ENCODE measurements around the gene EPHA6.

Gene EPHA6

DNA sequence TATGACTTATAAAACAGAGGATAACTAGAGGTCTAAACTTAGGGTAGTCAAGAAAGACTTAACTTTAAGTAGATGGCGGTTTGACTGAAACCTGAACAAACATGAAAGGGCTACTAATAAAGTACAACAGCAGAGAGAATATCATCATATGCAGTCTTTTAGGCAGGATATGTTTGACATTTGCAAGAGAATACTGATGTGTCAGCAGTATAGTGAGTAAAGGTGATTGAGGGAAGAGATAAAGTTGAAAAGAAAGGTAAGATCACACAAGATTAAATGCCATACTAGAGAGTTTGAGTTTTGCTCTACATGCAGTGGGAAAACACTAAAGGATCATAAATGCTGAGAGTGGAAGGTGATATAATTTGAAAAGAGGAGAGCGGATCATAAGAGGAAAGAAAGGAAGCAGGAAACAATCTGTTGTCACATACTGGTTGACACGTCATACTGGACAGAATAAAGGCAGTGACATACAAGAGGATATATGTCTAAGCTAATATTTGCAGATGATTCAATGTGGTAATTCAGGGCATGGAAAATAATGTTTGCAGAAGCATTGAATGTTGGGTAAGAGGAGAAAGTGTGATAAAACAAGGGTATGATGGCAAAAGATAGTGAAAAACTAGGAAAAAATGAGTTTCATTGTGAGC lies 223.0 kb downstream of the EPHA6 start:
- no peak for DNase-seq

- DNase-seq: no peak
Observed at GRCh38 chr3:97043411-97043810, 229.0 kb downstream of the EPHA6 start.

GRCh38 chr3:97057365-97057764 lies 243.0 kb downstream of the EPHA6 start:
- no peak for DNase-seq

DNA sequence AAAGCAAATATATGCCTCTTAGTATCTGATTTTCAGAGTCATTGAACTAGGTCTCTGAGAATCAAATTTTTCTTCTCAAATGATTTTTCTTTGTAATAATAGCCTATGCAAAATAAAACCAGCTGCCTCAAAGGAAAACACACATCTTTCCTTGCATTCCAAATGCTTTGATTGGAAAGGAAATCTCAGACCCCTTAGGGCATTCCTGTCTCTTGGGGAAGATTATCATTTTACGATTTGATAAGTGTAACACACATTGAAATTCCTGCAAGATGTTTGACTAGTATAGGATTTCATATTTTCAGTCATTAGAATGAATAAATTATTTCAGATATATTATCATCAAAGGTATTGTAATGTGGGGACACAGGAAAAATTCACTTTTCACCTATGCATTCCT lies 244.8 kb downstream of the EPHA6 start:
- no peak for DNase-seq

DNA sequence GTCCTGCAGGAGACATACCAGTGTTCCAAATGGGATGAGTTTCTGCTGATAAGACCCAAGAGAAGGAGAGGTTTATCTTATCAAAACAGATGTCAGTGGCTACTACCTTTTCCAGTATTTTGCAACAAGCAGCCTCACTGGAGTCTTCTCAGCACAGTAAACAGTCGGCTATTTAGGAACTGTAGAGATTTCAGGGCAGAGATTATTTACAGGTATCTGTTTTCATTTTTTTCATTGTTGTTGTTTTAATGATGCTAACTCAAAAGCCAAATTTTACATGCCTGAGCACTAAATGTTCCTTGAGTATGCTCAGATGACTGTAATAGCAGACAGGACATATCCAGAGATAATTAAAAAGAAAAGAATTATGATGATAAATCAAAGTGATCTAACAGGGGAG lies 252.1 kb downstream of the EPHA6 start:
- DNase-seq: no peak

DNA sequence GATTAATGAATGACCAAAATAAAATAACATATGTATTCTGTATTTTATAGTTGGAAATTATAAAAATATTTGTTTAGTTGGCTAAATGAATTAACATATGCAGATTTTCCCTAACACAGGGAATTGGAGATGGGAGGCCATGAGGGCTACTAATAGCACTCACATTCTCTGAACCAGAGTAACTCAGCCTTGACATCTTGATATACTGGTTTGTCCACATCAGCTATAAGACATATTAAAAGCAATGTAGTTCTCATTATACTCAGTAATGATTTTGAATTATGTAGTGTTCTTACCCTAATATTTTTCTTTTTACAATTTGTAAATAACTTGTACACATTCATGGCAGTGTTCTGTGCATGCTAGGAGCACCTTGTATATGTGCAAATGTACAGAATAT lies 255.9 kb downstream of the EPHA6 start:
- no peak for DNase-seq

- no peak for DNase-seq
Observed at GRCh38 chr3:97074546-97074945, 260.2 kb downstream of the EPHA6 start.

GRCh38 chr3:97076673-97077072 lies 262.3 kb downstream of the EPHA6 start:
- DNase-seq: no peak

- no peak for DNase-seq
Observed at GRCh38 chr3:97089621-97090020, 275.2 kb downstream of the EPHA6 start.

DNA sequence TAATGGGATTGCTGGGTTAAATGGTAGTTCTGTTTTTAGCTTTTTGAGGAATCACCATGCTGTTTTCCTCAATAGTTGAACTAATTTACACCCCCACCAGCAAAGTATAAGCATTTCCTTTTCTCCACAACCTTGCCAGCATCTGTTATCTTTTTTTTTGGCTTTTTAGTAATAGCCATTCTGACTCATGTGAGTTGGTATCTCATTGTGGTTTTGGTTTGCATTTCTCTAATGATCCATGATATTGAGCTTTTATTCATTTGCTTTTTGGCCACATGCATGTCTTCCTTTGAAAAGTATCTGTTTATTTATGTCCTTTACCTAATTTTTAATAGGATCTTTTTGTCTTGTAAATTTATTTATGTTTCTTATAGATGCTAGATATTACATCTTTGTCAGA lies 288.2 kb downstream of the EPHA6 start:
- DNase-seq: no peak

DNA sequence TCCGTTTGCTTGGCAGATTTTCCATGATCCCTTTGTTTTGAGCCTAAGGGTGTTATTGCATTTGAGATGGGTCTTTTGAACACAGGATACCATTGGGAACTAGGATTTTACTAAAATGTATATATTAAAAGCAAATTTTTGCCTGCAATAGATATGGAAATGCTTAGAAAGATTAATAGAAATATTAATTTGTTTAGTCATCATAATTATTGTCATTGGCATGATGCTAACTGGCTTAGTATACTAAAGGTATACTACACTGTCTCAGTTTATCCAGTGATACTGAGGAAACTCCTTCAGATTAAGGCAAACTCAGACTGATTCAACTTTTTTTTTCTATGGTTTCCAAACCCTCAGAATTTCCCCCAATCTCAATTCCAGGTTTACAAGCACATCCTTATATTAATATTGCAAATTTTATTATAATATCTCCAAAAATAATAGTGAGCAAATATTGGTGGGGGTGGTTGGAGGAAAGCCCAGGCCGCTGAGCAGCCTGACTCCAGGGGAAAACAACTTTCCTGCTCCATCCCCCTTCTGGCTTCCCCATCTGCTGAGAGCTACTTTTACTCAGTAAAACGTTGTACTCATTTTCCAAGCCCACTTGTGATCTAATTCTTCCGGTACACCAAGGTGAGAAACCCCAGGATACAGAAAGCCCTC lies 291.7 kb downstream of the EPHA6 start:
- no peak for DNase-seq

DNA sequence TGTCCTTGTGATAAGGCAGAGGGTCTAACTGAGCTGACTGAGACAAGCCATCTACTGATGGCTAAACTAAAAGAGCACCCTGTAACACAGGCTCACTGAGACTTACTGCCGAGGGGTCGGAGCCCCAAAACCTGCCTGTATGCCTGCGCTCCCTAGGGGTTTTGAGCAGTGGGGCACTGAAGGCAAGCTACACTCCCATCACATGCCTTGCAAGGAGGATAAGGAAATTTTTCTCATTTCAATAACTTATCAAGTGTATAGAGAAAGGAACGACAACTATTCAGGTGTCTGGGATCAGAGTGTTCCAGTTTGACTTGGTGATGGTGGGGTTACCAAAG lies 292.2 kb downstream of the EPHA6 start:
- DNase-seq: no peak

GRCh38 chr3:97108136-97108535 lies 293.7 kb downstream of the EPHA6 start:
- no peak for DNase-seq

DNA sequence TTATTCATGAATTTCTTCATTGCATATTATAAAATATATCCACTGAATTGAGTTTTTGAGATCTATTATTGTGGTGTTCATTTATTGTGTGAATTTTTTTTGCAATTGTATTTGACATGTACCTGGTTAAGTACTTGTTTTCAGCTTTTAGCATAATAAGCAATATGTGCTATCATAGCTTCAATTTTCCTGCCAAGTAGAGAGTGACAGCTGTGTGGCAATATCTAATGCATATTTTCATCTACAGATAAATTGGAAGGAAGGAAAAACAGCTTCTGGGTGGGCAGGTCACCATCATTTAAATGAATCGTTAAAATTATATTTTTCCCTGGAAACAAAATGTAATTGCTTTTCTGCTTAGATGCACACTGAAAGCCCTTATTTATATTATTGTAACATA lies 296.9 kb downstream of the EPHA6 start:
- DNase-seq: no peak

DNA sequence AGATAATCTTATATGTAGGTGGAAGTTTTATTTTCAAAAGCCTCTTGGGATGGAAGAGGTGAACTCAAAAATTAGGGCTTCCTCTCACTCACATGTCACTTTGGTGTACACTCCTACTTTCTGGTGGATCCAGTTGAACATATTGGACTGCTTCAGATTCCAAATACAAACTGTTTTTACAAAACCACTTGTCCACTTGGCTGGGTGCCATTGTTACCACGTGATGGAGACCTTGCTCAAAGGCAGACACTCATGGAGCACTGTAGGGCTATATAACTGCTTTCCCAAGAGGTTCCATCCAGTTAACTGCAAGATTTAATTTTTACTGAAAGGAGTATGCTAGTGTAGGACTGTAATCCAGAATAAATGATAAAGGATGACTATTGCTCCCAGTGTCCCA lies 307.0 kb downstream of the EPHA6 start:
- no peak for DNase-seq

DNA sequence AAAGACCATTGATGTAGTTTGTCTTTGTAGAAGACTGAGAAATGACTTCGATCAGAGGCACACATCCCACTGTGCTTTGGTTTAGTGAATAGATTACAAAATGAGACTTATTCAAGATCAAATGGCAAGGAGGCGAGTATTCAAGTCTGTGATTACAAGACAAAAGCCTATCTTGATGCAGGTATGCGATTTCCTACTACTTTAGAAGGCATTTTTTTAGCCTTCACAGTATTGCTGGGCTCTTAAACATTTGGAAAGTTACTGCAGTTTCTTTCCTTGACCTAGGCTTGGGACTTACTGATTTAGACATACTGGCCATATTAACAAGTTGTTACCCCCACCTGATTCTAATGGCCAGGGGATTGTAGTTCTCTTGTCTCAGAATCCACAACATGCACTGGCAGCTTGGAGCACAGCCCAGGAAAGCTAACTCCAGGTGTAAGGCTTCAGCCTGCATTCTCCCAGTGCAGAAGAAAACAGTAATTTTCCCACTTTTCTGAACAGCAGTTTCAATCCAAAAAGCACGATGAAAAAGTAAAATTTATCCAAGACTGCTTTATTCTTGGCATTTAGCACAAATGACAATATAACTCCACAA lies 311.6 kb downstream of the EPHA6 start:
- no peak for DNase-seq

- no peak for DNase-seq
Observed at GRCh38 chr3:97131476-97131875, 317.1 kb downstream of the EPHA6 start.

DNA sequence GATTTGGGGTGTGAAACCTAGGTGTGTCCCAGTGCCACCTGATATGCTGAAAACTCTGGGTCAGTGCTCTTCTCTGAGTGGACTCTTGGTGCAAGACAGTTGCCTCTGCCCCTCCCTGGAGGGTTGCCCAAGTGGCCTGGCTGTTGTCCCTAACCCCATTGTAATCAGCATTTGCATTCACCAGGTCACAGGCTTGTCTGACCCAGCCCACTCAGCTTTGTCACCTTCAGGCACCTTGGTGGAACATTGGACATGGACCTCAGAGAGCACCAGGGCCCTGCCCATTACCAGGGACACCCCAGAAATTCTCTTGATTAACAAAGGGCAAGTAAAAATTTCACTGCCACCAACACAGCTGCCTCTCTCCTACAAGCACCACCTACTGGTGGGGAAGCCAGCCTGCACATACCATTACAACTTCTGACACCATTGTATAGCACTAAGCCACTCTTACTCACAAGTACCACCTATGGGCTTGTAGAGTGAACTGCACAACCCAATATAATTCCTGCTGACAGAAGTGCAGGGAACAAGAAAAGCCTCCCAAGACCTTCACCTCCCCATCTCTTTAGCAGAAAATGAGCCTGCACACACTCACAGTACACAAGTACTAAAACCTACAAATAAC lies 324.6 kb downstream of the EPHA6 start:
- no peak for DNase-seq

GRCh38 chr3:97148931-97149330 lies 334.5 kb downstream of the EPHA6 start:
- DNase-seq: no peak

- no peak for DNase-seq
Observed at GRCh38 chr3:97161169-97161568, 346.8 kb downstream of the EPHA6 start.

DNA sequence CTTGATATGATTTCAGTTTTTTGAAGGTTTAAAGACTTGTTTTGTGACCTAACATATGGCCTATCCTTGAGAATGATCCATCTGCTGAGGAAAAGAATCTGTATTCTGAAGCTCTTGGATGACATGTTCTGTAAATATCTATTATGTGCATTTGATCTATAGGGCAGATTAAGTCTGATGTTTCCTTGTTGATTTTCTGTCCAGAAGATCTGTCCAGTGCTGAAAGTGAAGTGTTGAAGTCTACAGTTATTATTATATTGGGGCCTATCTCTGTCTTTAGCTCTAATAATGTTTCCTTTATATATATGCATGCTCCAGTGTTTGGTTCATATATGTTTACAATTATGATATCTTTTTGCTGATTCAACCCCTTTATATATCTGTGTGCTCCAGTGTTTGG lies 362.8 kb downstream of the EPHA6 start:
- DNase-seq: no peak

GRCh38 chr3:97181704-97182103 lies 367.3 kb downstream of the EPHA6 start:
- no peak for DNase-seq

DNA sequence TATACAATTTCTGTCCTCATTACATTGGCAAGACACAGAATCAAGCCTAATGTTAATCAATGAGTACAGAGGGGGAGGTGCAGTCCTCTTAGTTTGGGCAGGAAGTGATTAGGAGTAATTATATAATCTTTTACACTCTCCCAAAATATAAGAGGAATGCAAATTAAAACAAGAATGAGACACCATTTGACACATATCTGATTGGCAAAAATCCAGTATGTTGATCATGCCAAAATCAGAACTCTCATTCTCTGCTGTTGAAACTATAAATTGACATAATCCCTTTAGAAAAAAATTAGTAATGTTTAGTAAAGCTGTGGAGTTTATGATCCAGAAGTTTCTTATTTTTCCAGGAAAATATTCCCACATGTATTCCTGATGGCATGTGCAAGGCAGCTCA lies 373.4 kb downstream of the EPHA6 start:
- no peak for DNase-seq

- no peak for DNase-seq
Observed at GRCh38 chr3:97189835-97190234, 375.4 kb downstream of the EPHA6 start.
